Measurements from ENCODE around the gene ICA1.

- TF ChIP-seq, protein P1, sequence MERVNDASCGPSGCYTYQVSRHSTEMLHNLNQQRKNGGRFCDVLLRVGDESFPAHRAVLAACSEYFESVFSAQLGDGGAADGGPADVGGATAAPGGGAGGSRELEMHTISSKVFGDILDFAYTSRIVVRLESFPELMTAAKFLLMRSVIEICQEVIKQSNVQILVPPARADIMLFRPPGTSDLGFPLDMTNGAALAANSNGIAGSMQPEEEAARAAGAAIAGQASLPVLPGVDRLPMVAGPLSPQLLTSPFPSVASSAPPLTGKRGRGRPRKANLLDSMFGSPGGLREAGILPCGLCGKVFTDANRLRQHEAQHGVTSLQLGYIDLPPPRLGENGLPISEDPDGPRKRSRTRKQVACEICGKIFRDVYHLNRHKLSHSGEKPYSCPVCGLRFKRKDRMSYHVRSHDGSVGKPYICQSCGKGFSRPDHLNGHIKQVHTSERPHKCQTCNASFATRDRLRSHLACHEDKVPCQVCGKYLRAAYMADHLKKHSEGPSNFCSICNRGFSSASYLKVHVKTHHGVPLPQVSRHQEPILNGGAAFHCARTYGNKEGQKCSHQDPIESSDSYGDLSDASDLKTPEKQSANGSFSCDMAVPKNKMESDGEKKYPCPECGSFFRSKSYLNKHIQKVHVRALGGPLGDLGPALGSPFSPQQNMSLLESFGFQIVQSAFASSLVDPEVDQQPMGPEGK (tag by site-specific recombination; IDR thresholded peaks at IDR 0.05) = no peak
- TF ChIP-seq ZNF354C (tag by site-specific recombination; IDR thresholded peaks at IDR 0.05; ENCODE audit: borderline replicate concordance, low read depth) = no peak
- TF ChIP-seq ZNF830 (tag by site-specific recombination; IDR thresholded peaks at IDR 0.05; ENCODE audit: low read depth) = no peak
- TF ChIP-seq ZNF701 (tag by site-specific recombination; IDR thresholded peaks at IDR 0.05) = no peak
- no peak for TF ChIP-seq ZNF16 (tag by site-specific recombination; IDR thresholded peaks at IDR 0.05; ENCODE audit: low read depth)
- no peak for TF ChIP-seq ZNF768 (tag by site-specific recombination; IDR thresholded peaks at IDR 0.05)
- no peak for TF ChIP-seq CTCF (tag by site-specific recombination; IDR thresholded peaks at IDR 0.05)
- TF ChIP-seq, protein P2, sequence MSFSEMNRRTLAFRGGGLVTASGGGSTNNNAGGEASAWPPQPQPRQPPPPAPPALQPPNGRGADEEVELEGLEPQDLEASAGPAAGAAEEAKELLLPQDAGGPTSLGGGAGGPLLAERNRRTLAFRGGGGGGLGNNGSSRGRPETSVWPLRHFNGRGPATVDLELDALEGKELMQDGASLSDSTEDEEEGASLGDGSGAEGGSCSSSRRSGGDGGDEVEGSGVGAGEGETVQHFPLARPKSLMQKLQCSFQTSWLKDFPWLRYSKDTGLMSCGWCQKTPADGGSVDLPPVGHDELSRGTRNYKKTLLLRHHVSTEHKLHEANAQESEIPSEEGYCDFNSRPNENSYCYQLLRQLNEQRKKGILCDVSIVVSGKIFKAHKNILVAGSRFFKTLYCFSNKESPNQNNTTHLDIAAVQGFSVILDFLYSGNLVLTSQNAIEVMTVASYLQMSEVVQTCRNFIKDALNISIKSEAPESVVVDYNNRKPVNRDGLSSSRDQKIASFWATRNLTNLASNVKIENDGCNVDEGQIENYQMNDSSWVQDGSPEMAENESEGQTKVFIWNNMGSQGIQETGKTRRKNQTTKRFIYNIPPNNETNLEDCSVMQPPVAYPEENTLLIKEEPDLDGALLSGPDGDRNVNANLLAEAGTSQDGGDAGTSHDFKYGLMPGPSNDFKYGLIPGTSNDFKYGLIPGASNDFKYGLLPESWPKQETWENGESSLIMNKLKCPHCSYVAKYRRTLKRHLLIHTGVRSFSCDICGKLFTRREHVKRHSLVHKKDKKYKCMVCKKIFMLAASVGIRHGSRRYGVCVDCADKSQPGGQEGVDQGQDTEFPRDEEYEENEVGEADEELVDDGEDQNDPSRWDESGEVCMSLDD (tag by site-specific recombination; IDR thresholded peaks at IDR 0.05) = no peak
- TF ChIP-seq ZNF596 (tag by site-specific recombination; IDR thresholded peaks at IDR 0.05) = no peak
- TF ChIP-seq PBX3 (CRISPR knock-in tag; IDR thresholded peaks at IDR 0.05) = no peak
- TF ChIP-seq ZBTB7A (tag by site-specific recombination; IDR thresholded peaks at IDR 0.05; ENCODE audit: low read depth) = no peak
- TF ChIP-seq, protein P3, sequence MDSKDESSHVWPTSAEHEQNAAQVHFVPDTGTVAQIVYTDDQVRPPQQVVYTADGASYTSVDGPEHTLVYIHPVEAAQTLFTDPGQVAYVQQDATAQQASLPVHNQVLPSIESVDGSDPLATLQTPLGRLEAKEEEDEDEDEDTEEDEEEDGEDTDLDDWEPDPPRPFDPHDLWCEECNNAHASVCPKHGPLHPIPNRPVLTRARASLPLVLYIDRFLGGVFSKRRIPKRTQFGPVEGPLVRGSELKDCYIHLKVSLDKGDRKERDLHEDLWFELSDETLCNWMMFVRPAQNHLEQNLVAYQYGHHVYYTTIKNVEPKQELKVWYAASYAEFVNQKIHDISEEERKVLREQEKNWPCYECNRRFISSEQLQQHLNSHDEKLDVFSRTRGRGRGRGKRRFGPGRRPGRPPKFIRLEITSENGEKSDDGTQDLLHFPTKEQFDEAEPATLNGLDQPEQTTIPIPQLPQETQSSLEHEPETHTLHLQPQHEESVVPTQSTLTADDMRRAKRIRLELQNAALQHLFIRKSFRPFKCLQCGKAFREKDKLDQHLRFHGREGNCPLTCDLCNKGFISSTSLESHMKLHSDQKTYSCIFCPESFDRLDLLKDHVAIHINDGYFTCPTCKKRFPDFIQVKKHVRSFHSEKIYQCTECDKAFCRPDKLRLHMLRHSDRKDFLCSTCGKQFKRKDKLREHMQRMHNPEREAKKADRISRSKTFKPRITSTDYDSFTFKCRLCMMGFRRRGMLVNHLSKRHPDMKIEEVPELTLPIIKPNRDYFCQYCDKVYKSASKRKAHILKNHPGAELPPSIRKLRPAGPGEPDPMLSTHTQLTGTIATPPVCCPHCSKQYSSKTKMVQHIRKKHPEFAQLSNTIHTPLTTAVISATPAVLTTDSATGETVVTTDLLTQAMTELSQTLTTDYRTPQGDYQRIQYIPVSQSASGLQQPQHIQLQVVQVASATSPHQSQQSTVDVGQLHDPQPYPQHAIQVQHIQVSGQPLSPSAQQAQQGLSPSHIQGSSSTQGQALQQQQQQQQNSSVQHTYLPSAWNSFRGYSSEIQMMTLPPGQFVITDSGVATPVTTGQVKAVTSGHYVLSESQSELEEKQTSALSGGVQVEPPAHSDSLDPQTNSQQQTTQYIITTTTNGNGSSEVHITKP (tag by site-specific recombination; IDR thresholded peaks at IDR 0.05) = no peak
- no peak for TF ChIP-seq ZNF223 (tag by site-specific recombination; IDR thresholded peaks at IDR 0.05)
- TF ChIP-seq YY1 (tag by site-specific recombination; IDR thresholded peaks at IDR 0.05) = no peak
Observed at GRCh38 chr7:8078418-8078817, 183.5 kb downstream of the ICA1 start.

Measured in HEK293 (cell line).